Smooth muscle cell (in vitro differentiated cells): ENCODE measurements around the gene CNEP1R1. TPM values are rescaled to one million over a fixed set of nuclear protein-coding genes. Genes with fewer than 3 reads are reported as not detected.
A peak's percentile ranks its signal among the peaks of the same experiment; 100 is the strongest.

Experiments
- DNase-seq: peaks from one replicate; lab custom pipeline; 2025; ENCODE audit not compliant: unreplicated experiment; lab: John Stamatoyannopoulos, UW
- H2AFZ ChIP-seq: fragments of 200-600 bp; sonication (generic); 2 replicates; pipeline ENCODE4 v1.6.0; 2016; ENCODE audit warnings: antibody characterized with exemption, low read depth, mild to moderate bottlenecking
- H3F3A ChIP-seq: fragments of 200-600 bp; sonication (generic); 2 replicates; pipeline ENCODE4 v1.6.0; 2017; ENCODE audit warnings: antibody characterized with exemption, low read depth
- H3K27ac ChIP-seq: fragments of 200-600 bp; sonication (generic); 2 replicates; pipeline ENCODE4 v1.5.1; 2016; ENCODE audit warnings: low read depth, mild to moderate bottlenecking
- H3K27me3 ChIP-seq: fragments of 200-600 bp; sonication (generic); 2 replicates; pipeline ENCODE4 v1.6.1; 2016; ENCODE audit warnings: low read depth, mild to moderate bottlenecking
- H3K36me3 ChIP-seq: fragments of 200-600 bp; sonication (generic); 2 replicates; pipeline ENCODE4 v1.5.1; 2016; ENCODE audit warnings: low read depth
- H3K4me1 ChIP-seq: fragments of 200-600 bp; sonication (generic); 2 replicates; pipeline ENCODE4 v1.5.1; 2016; ENCODE audit warnings: low read depth
- H3K4me2 ChIP-seq: fragments of 200-600 bp; sonication (generic); 2 replicates; pipeline ENCODE4 v1.6.0; 2016; ENCODE audit warnings: mild to moderate bottlenecking
- H3K4me3 ChIP-seq: fragments of 200-600 bp; sonication (generic); 2 replicates; pipeline ENCODE4 v1.5.1; 2016; ENCODE audit warnings: mild to moderate bottlenecking
- H3K79me2 ChIP-seq: fragments of 200-600 bp; sonication (generic); 2 replicates; pipeline ENCODE4 v1.6.0; 2016; ENCODE audit warnings: low read depth, mild to moderate bottlenecking
- H3K9ac ChIP-seq: fragments of 200-600 bp; sonication (generic); 2 replicates; pipeline ENCODE4 v1.6.0; 2016; ENCODE audit warnings: low read depth
- H3K9me3 ChIP-seq: fragments of 200-600 bp; sonication (generic); replicated peaks from 2 replicates; pipeline ENCODE4 v1.5.1; 2016; ENCODE audit warnings: low read depth
- H4K20me1 ChIP-seq: fragments of 200-600 bp; sonication (generic); 2 replicates; pipeline ENCODE4 v1.6.0; 2016; ENCODE audit warnings: low read depth
- CTCF ChIP-seq: fragments of 200-600 bp; sonication (generic); IDR thresholded peaks from 2 replicates; pipeline ENCODE4 v1.5.1; 2017; ENCODE audit warnings: borderline replicate concordance, mild to moderate bottlenecking, antibody characterized with exemption; ENCODE audit not compliant: insufficient read depth, poor library complexity, severe bottlenecking
- whole genome bisulfite sequencing: methylation state at CpG from one replicate; pipeline ENCODE4 v1.1.7; 2016; ENCODE audit warnings: low lambda C conversion rate; 5-methylcytosine and 5-hydroxymethylcytosine counted together
- polyA plus RNA-seq: library from polyadenylated mRNA; unstranded; fragments of >200 nt; fragmentation: Nextera tagmentation; extraction: Ambion mirVana; gene quantifications from 2 replicates; pipeline ENCODE4 v1.2.1, GENCODE V29; 2016
- total RNA-seq: library from RNA; depleted of rRNA; stranded (reverse); fragments of >200 nt; gene quantifications from 2 replicates; pipeline ENCODE4 v1.2.3, GENCODE V29; 2014

Gene CNEP1R1
- total and polyA plus RNA-seq, 2 experiments from 2014 or later: 21.3 to 31.7 TPM

GRCh38 chr16:50037662-50038220 lies 12.7 kb downstream of the CNEP1R1 start:
- H3K27me3 ChIP-seq: no peaks in the 10 kb centered on the region
- H3K9ac ChIP-seq: no peak overlapping the region
- no peak overlapping the region for H3K4me2 ChIP-seq
- no peak overlapping the region for H2AFZ ChIP-seq
- H3K79me2 ChIP-seq: no peaks in the 10 kb centered on the region
- H3K36me3 ChIP-seq: peaks cover 11% of the 10 kb centered on the region
- H3K4me1 ChIP-seq: no peaks in the 10 kb centered on the region
- WGBS: 64% methylated on average over 2 of the region's 2 CpGs
- TF ChIP-seq CTCF: no peak
- H3K9me3 ChIP-seq: no peaks in the 10 kb centered on the region
- H3F3A ChIP-seq: peaks cover 13% of the 10 kb centered on the region
- H4K20me1 ChIP-seq: no peaks in the 10 kb centered on the region
- H3K4me3 ChIP-seq: no peak overlapping the region
- peak overlapping the region; percentile 24 for H3K27ac ChIP-seq
- no peak for DNase-seq

GRCh38 chr16:50038286-50038685 lies 13.3 kb downstream of the CNEP1R1 start:
- Histone ChIP-seq H3K36me3 (peaks cover 11% of the 10 kb centered on the region), H3K27ac (no peak overlapping the region), H3K4me1 (no peaks in the 10 kb centered on the region), H2AFZ (no peak overlapping the region), H3K79me2 (no peaks in the 10 kb centered on the region), H3K9ac (no peak overlapping the region), H4K20me1 (no peaks in the 10 kb centered on the region), H3K4me3 (no peak overlapping the region), H3F3A (peaks cover 13% of the 10 kb centered on the region), H3K27me3 (peaks cover 5% of the 10 kb centered on the region), H3K4me2 (no peak overlapping the region), H3K9me3 (no peaks in the 10 kb centered on the region)
- no peak for DNase-seq
- 73% methylated on average over 4 of the region's 4 CpGs for WGBS
- no peak for TF ChIP-seq CTCF

- Histone ChIP-seq H3K27ac (no peak overlapping the region), H2AFZ (no peak overlapping the region), H3K9me3 (no peaks in the 10 kb centered on the region), H3F3A (peaks cover 13% of the 10 kb centered on the region), H3K36me3 (peaks cover 11% of the 10 kb centered on the region), H3K27me3 (peaks cover 9% of the 10 kb centered on the region), H3K79me2 (no peaks in the 10 kb centered on the region), H3K9ac (no peak overlapping the region), H3K4me3 (no peak overlapping the region), H3K4me2 (no peak overlapping the region), H4K20me1 (no peaks in the 10 kb centered on the region), H3K4me1 (no peaks in the 10 kb centered on the region)
- 57% methylated on average over 5 of the region's 5 CpGs for WGBS
- no peak for TF ChIP-seq CTCF
- DNase-seq: no peak
Measured at GRCh38 chr16:50038756-50039529, 13.9 kb downstream of the CNEP1R1 start.
